ENCODE data around the gene HCK.
"Not testable (repeated sequence)": the region's sequence is repeated elsewhere in the genome, so short reads cannot be mapped to it uniquely, and the experiment has no call there.

HCK gene

GRCh38 chr20:32028647-32029372 is 23.2 kb upstream of the HCK start:
- DNase-seq (ENCODE audit: low spot score): peak; percentile 73

GRCh38 chr20:32029561-32029960 is 22.5 kb upstream of the HCK start:
- DNase-seq (ENCODE audit: low spot score): no peak

GRCh38 chr20:32031007-32031958 is 20.8 kb upstream of the HCK start:
- peak; percentile 85 for DNase-seq (ENCODE audit: low spot score)

- no peak for DNase-seq (ENCODE audit: low spot score)
Measured at GRCh38 chr20:32033316-32033715, 18.7 kb upstream of the HCK start.

GRCh38 chr20:32033721-32034120 is 18.3 kb upstream of the HCK start:
- not testable (repeated sequence) for DNase-seq (ENCODE audit: low spot score)

- DNase-seq (ENCODE audit: low spot score): no peak
Measured at GRCh38 chr20:32034581-32035425, 17.2 kb upstream of the HCK start.

GRCh38 chr20:32035426-32035779 is 16.6 kb upstream of the HCK start:
- no peak for DNase-seq (ENCODE audit: low spot score)

GRCh38 chr20:32036252-32036651 is 15.8 kb upstream of the HCK start:
- DNase-seq (ENCODE audit: low spot score): no peak

GRCh38 chr20:32036716-32037485 is 15.1 kb upstream of the HCK start:
- DNase-seq (ENCODE audit: low spot score): no peak

- DNase-seq (ENCODE audit: low spot score): no peak
Measured at GRCh38 chr20:32037929-32038328, 14.1 kb upstream of the HCK start.

- no peak for DNase-seq (ENCODE audit: low spot score)
Measured at GRCh38 chr20:32040142-32040953, 11.7 kb upstream of the HCK start.

- DNase-seq (ENCODE audit: low spot score): no peak
Measured at GRCh38 chr20:32045999-32046398, 6.0 kb upstream of the HCK start.

GRCh38 chr20:32050324-32050841 is 1.7 kb upstream of the HCK start:
- DNase-seq (ENCODE audit: low spot score): no peak

GRCh38 chr20:32050851-32051556 is 1.0 kb upstream of the HCK start:
- DNase-seq (ENCODE audit: low spot score): no peak

GRCh38 chr20:32051720-32052089 is 337 bp upstream of the HCK start:
- DNase-seq (ENCODE audit: low spot score): no peak

- DNase-seq (ENCODE audit: low spot score): no peak
Measured at GRCh38 chr20:32052778-32053362, 828 bp downstream of the HCK start.

- no peak for DNase-seq (ENCODE audit: low spot score)
Measured at GRCh38 chr20:32053648-32054047, 1.6 kb downstream of the HCK start.

GRCh38 chr20:32056708-32057483 is 4.9 kb downstream of the HCK start:
- DNase-seq (ENCODE audit: low spot score): no peak
